Midbrain (tissue), 1 donor: ENCODE results near the gene MYL12B.
"Not testable (repeated sequence)": the region's sequence is repeated elsewhere in the genome, so short reads cannot be mapped to it uniquely, and the experiment has no call there.

Experiments used
- DNase-seq: peaks from one replicate; lab custom pipeline; 2025; lab: John Stamatoyannopoulos, UW

MYL12B gene

DNA sequence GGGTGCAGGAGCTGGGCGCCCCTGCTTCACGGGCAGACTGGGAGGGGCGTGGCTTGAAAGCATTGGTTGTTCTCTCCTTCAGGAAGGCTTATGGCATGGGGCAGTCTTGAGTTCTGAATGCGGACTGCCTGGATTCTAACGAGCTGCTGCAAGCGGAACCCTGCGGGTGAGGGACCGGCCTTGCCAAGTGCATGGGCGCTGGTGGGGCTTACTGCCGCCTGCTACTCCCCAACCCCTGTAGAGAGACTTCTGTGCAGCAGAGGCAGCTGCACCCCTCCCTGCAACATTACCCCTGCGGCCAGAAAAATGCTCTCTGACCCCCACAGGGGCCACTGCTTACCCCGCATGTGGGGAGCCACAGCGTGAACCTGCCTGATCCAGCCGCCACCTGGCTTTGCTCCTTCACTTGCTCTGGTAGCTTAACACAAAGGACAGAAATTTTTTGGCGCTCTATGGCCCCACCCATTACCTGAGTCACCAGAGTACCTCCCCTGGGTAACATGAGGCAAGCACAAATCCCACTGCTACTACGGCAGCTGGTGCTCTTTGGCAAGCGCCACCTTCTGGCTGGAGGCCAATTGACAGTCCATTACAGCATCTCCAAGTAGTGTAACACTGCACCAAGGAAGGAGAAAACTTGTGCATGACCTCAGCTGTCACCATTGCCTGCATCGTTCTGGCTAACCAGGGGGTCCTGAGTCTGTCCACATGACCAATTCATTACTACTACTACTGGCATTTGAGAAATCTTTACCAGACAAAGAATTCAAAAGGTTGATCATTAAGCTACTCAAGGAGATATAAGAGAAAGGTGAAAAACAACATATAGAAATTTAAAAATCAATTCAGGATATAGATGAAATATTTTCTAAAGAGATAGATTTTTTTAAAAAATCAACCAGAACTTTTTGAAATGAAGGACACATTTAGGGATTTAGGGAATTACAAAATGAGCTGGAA lies 35.4 kb downstream of the MYL12B start:
- DNase-seq: peak; percentile 62

DNA sequence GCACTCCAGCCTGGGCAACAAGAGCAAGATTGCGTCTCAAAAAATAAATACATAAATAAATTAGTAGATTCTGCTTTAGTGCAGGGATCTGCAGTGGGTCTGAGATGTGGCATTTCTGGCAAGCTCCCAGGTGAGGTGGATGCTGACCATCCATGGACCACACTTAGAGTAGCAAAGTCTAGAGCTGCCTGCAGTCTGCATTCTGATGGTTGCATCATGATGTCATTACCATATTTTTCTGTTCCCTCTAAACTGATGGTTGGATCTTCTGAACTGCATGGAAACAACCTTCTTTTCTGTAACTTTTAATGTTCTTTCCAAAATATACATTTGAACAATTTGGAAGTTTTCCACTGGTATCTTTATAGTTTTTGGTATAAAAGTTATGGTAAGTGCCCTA lies 42.9 kb downstream of the MYL12B start:
- no peak for DNase-seq

DNA sequence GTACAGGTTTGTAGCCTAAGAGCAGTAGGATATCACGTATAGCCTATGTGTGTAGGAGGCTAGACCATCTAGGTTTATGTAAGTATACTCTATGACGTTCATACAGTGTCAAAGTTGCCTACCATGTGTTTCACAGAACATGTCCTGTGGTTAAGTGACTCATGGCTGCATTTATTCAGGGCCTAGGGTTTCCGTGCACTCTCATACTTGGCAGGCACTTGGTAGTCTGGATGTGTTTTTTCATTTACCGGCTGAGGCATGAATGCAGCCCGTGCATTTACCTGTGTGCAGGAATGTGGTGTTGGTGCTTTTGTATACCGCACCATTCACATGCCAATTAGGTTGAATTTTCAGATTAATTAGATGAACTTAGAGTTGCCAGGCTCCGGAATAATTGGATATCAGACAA lies 43.4 kb downstream of the MYL12B start:
- no peak for DNase-seq

DNA sequence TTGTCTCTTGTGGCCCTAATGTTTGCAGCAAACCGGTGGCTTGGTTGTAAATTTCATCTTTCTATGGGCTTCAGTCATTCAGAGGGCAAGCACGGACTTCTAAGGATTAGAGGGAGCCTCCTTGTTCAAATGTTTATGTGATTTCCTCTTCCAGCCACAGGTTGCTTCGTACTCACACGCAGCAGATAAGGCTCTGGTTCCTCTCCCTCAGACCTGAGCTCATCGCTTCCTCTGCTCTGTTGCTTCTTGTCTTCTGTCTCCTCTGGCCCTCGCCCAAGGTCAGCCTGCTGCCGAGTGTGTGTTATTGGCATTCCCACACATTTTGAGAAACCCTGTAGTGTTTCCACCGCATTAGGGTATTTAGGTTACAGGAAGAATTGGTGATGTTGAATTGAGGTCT lies 44.0 kb downstream of the MYL12B start:
- no peak for DNase-seq

DNA sequence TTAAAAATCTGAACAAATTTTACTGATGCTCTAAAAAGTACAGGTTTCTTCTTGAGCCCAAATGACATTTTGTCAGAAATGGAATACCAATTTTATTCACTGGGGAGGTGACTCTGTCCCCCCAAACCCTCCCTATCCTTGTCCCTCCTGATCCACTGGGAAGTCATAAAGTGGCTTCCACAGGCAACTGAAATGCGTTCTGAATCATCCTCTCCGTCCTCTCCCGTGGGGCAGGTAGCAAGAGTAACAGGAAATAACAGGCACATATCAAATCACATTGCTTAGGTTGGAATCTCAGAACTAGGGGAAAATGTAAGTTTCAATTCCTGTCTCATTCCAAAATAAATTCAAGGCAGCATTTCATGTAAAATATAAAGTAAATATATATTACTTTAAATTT lies 44.5 kb downstream of the MYL12B start:
- no peak for DNase-seq

DNA sequence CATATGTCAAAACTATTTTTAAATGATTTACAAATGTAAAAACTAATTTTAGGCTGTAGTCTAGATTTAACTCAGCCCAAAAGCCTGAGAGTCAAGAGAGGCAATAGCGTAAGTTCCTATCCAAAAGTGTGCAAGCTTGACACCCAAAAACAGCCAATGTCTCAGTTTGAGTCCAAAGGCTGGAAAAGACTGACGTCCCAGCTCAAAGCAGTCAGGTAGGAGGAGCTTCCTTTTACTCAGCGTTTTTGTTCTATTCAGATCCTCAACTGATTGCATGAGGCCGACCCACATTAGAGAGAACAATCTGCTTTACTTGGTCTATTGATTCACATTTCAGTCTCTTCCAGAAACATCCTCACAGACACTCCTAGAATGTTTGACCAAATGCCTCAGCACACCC lies 51.8 kb downstream of the MYL12B start:
- no peak for DNase-seq

DNA sequence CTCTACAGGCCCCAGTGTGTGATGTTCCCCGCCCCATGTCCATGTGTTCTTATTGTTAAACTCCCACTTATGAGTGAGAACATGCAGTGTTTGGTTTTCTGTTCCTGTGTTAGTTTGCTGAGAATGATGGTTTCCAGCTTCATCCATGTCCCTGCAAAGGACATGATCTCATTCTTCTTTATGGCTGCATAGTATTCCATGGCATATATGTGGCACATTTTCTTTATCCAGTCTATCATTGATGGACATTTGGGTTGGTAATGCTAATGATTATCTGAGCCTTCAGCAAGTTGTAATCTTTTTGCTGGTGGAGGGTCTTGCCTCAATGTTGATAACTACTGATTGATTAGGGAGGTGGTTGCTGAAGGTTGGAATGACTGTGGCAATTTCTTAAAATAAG lies 53.4 kb downstream of the MYL12B start:
- not testable (repeated sequence) for DNase-seq

DNA sequence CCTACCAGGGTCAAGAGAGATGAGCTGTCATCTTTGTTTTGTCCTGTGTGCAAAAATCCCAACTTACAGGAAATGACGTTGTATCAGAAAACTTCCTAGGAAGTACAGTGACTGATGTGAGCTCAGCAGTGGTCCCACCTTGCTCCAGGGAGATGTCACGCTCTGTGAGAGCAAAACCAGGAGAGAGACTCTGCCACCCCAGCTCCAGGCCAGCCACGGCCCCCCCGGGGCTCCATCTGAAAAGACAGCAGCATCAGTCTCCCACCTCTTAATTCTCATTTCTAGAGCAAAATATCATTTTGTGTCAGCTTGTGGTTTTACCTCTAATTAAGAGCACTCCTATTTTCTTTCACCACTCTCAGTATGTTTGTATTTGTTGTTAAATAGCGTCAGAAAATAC lies 57.5 kb downstream of the MYL12B start:
- DNase-seq: no peak

DNA sequence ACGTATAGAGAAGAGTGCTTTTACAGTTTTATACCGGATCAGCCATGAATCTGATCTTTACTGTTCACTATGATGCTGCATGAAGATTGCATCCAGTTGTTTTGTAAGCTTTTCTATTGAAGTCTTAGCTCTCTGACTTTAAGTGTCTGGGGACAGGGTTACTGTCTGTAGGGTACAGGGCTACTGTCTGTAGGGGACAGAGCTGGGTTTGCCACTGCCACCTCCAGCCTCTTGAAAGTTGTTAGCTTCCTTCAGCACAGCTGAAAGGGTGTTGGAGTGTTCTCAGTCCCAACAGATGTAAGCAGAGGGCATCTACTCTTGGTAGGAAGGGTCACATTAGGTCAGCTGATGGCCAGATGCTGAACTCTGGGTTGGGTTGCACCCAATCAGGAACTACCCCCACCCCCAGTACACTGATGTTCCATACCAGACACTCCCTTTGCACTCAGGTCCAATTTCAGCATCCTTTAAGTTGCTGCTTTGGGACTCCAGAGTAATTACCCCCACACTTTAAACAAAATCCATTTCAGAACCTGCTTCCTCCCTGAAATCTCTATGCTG lies 58.0 kb downstream of the MYL12B start:
- no peak for DNase-seq

DNA sequence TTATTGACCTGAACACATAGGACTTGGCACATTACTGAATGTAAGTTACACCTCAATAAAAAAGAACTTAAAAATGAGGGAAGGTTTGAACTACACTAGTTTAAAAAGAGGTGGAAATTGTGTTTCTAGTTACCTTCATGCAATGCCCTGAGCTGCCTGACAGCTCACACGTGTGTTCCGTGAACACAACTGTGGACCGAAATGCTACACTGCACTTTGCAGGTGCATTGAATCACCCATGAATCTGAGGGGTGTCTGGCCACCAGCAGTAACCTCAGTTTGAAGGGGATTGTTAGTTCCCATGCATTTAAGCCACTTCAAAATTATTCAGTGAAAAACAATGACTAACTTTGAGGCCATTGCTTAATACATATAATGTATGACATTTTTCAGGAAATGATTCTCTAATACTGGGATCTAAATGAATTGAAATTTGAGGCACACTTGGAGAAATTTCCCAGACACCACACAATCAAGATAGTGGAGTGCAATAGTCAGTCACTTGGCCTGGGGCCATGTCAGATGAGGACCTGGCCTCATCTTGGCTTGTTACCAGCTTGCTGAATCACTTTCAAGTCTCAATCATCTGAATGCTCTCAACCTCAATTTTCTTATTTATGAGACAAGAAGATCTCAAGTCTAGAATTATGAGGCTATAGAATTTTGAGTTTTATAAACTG lies 59.3 kb downstream of the MYL12B start:
- no peak for DNase-seq

DNA sequence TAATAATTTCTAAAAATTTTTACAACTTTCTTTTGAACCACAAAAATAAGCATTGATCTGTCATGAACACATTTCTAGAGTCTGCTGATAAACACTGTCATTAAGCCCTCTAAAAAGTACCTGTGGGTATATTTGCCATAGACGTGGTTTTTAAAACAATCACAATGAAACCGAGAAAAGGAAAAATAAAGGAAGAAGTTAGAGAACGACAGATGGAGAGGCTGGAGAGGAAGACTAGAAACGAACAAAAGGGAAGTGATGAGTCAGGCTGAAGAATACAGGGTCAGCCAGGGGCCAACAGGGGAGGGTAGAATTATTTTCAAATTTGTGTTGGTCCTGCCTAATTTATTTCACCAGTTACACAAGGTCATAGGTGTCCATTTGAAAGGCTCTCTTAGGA lies 62.0 kb downstream of the MYL12B start:
- DNase-seq: no peak
